ENCODE data around the gene BBS2. TPM values are rescaled to one million over a fixed set of nuclear protein-coding genes. Genes with fewer than 3 reads are reported as not detected.

The BBS2 gene
- total and polyA plus RNA-seq, 2 experiments from 2014 or later: 32.8 to 50.4 TPM

DNA sequence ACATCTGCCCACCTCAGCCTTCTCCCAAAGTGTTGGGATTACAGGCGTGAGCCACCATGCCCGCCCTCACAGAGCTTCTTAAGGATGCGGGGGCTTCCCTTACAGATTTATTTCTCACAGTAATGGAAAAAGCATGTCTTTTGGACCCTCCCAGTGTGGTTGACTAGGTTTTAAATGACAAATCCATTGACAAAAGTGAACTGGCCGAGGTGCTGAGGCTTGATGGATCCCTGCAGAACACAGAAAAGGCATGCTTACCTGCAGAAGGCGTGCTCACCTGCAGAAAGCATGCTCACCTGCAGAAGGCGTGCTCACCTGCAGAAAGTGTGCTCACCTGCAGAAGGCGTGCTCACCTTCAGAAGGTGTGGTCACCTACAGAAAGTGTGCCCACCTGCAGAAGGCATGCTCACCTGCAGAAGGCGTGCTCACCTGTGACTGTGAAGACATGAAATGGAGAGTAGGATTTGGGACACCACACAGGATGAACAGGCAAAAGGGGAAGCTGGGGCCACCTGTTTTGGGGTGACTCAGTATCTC is 15.1 kb upstream of the BBS2 start:
- DNase-seq (ENCODE audit: low read depth in 1 of 2, low spot score in 1 of 2): no peak
- no peak overlapping the region for H3K4me3 ChIP-seq
- TF ChIP-seq, protein P1, sequence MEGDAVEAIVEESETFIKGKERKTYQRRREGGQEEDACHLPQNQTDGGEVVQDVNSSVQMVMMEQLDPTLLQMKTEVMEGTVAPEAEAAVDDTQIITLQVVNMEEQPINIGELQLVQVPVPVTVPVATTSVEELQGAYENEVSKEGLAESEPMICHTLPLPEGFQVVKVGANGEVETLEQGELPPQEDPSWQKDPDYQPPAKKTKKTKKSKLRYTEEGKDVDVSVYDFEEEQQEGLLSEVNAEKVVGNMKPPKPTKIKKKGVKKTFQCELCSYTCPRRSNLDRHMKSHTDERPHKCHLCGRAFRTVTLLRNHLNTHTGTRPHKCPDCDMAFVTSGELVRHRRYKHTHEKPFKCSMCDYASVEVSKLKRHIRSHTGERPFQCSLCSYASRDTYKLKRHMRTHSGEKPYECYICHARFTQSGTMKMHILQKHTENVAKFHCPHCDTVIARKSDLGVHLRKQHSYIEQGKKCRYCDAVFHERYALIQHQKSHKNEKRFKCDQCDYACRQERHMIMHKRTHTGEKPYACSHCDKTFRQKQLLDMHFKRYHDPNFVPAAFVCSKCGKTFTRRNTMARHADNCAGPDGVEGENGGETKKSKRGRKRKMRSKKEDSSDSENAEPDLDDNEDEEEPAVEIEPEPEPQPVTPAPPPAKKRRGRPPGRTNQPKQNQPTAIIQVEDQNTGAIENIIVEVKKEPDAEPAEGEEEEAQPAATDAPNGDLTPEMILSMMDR (IDR thresholded peaks at IDR 0.05; ENCODE audit: low read depth, low read length): no peak
- no peaks in the 10 kb centered on the region for H3K36me3 ChIP-seq
- no peaks in the 10 kb centered on the region for H3K4me1 ChIP-seq (ENCODE audit: low read depth)
- H3K27me3 ChIP-seq: peaks cover 13% of the 10 kb centered on the region
- H3K9me3 ChIP-seq (ENCODE audit: low read depth): no peaks in the 10 kb centered on the region
- no peak overlapping the region for H3K27ac ChIP-seq

DNA sequence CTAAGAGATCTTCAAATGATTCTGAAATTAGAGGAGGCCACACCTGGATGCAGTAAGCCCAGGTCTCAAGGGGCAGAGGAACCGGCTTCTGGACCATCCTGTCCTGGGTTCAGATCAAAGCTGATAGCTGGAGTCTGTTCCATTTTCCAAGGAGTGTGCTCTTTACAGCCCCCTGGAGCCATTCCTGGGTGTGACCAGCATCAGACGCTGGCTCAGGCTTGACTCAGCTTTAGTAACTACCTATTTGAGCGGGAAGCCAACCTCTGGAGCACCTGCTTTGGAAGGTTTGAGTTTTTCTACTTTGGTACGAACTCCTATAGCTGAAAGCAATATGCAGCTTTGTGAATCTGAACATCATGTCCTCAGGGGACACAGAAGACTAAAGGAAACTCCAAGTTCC is 12.9 kb upstream of the BBS2 start:
- TF ChIP-seq, protein P1 (IDR thresholded peaks at IDR 0.05; ENCODE audit: low read depth, low read length): no peak
- Histone ChIP-seq H3K36me3 (no peaks in the 10 kb centered on the region), H3K4me1 (ENCODE audit: low read depth) (no peaks in the 10 kb centered on the region), H3K27me3 (peaks cover 24% of the 10 kb centered on the region), H3K27ac (no peak overlapping the region), H3K4me3 (no peak overlapping the region), H3K9me3 (ENCODE audit: low read depth) (no peaks in the 10 kb centered on the region)
- no peak for DNase-seq (ENCODE audit: low read depth in 1 of 2, low spot score in 1 of 2)

DNA sequence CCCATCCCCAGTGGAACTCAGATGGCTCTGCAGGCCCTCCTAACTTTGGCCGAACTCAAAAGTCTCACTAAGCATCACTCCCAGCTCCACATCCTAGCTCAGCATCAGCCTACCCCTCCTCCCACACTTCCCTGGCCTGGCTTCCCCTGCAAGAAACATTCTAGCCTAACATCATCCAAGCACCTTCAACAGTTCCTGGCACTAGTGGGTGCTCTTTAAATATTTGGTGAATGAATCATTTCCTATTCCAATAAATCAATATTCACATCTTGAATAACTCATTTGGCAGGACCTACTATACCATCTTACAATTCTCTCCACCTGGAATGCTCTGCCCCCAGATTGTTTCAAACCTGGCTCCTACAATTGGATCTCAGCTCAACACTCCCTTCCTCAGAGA is 11.0 kb upstream of the BBS2 start:
- no peak for DNase-seq (ENCODE audit: low read depth in 1 of 2, low spot score in 1 of 2)
- Histone ChIP-seq H3K9me3 (ENCODE audit: low read depth) (no peaks in the 10 kb centered on the region), H3K27me3 (peaks cover 36% of the 10 kb centered on the region), H3K4me1 (ENCODE audit: low read depth) (no peaks in the 10 kb centered on the region), H3K27ac (no peak overlapping the region), H3K36me3 (no peaks in the 10 kb centered on the region), H3K4me3 (no peak overlapping the region)
- TF ChIP-seq, protein P1 (IDR thresholded peaks at IDR 0.05; ENCODE audit: low read depth, low read length): no peak

DNA sequence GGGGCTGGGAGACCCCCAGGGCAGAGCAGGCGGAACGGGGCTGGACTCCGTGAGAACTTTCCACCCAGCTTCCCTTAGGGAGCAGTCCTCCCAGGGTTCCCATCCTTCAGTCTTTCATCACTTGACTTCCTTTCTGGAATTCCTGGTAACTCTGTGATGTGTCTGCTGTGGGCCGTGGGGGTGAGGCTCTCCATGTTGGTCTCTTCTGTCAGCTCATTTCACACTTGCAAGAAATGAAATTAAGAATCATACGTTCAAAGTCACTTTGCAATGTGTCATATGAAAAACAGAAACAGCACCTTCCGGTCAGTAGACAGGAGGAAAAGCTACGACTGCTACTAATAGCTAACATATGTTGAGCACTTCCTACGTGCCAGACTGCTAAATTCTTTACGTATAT is 5.4 kb upstream of the BBS2 start:
- no peaks in the 10 kb centered on the region for H3K9me3 ChIP-seq (ENCODE audit: low read depth)

DNA sequence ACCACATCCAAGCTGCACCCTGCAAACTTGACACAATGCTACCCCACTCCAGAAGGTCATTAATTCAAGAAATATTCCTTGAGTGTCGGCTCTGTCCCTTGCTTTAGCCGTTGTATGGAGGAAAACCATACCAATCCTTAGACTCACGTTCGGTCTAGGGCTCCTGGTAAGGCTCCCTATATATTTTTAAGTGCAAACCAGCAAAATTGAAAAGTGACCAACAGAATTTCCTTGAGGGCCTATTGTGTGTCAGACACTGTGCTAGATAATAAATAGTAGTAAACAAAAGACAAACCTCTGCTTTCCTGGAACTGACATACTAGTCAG is 390 bp upstream of the BBS2 start:
- peak overlapping the region; percentile 84 for H3K27ac ChIP-seq
- no peaks in the 10 kb centered on the region for H3K9me3 ChIP-seq (ENCODE audit: low read depth)
- no peak for DNase-seq (ENCODE audit: low read depth in 1 of 2, low spot score in 1 of 2)
- peak overlapping the region; percentile 98 for H3K4me3 ChIP-seq
- H3K36me3 ChIP-seq: no peaks in the 10 kb centered on the region
- H3K4me1 ChIP-seq (ENCODE audit: low read depth): no peaks in the 10 kb centered on the region
- no peaks in the 10 kb centered on the region for H3K27me3 ChIP-seq
- TF ChIP-seq, protein P1 (IDR thresholded peaks at IDR 0.05; ENCODE audit: low read depth, low read length): no peak

More for the DNA sequence above, 5.4 kb upstream of the BBS2 start:
- TF ChIP-seq, protein P1 (IDR thresholded peaks at IDR 0.05; ENCODE audit: low read depth, low read length): no peak
- Histone ChIP-seq H3K27me3 (peaks cover 23% of the 10 kb centered on the region), H3K4me3 (no peak overlapping the region), H3K27ac (no peak overlapping the region), H3K4me1 (ENCODE audit: low read depth) (no peaks in the 10 kb centered on the region), H3K36me3 (no peaks in the 10 kb centered on the region)
- DNase-seq (ENCODE audit: low read depth in 1 of 2, low spot score in 1 of 2): peak in 1 of 2 donors; percentile 50

DNA sequence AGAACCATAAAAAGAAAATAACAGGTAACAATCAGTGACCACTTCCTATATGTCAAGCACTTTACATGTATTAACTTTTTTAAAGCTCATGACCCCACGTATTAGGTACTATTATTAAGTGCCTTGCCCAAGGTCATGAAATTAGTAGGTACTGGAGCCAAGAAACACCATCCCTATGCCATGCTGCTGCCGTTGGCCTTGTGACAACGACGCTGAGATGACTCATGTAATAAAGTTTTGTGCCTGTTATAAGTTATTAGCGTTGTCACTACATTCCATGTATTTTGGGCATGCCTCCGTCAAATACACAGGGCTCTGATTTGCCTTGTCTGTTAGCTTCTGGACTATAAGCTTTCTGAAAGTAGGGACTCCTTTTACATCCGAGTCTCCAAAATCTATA is 1.4 kb downstream of the BBS2 start:
- no peaks in the 10 kb centered on the region for H3K36me3 ChIP-seq

More for the DNA sequence above, 1.4 kb downstream of the BBS2 start:
- no peak for DNase-seq (ENCODE audit: low read depth in 1 of 2, low spot score in 1 of 2)
- Histone ChIP-seq H3K27ac (no peak overlapping the region), H3K27me3 (no peaks in the 10 kb centered on the region), H3K4me3 (no peak overlapping the region), H3K4me1 (ENCODE audit: low read depth) (no peaks in the 10 kb centered on the region), H3K9me3 (ENCODE audit: low read depth) (no peaks in the 10 kb centered on the region)
- TF ChIP-seq, protein P1 (IDR thresholded peaks at IDR 0.05; ENCODE audit: low read depth, low read length): no peak

Measured in cardiac muscle cell (in vitro differentiated cells and primary cell).